HG02870 (cell line): ENCODE measurements around the gene BCL2.

Experiments
- ATAC-seq: cut with Tn5 transposase; IDR thresholded peaks from one replicate; pipeline ENCODE4 v1.9.1; 2021; ENCODE audit warnings: mild to moderate bottlenecking, moderate library complexity; ENCODE audit not compliant: unreplicated experiment

Gene BCL2

GRCh38 chr18:63290166-63290820 lies 29.3 kb downstream of the BCL2 start:
- no peak for ATAC-seq

- ATAC-seq: no peak
These were observed 31.3 kb downstream of the BCL2 start for GRCh38 chr18:63288311-63288710.

GRCh38 chr18:63287691-63288220 lies 31.8 kb downstream of the BCL2 start:
- no peak for ATAC-seq

GRCh38 chr18:63286926-63287325 lies 32.6 kb downstream of the BCL2 start:
- ATAC-seq: no peak

GRCh38 chr18:63284827-63285733 lies 34.5 kb downstream of the BCL2 start:
- peak; percentile 94 for ATAC-seq

- ATAC-seq: no peak
These were observed 35.3 kb downstream of the BCL2 start for GRCh38 chr18:63284173-63284799.

GRCh38 chr18:63283305-63284094 lies 36.1 kb downstream of the BCL2 start:
- no peak for ATAC-seq

- no peak for ATAC-seq
These were observed 36.8 kb downstream of the BCL2 start for GRCh38 chr18:63282793-63283192.

- ATAC-seq: peak; percentile 49
These were observed 46.2 kb downstream of the BCL2 start for GRCh38 chr18:63273222-63273927.

- no peak for ATAC-seq
These were observed 46.9 kb downstream of the BCL2 start for GRCh38 chr18:63272638-63273037.

GRCh38 chr18:63271881-63272299 lies 47.7 kb downstream of the BCL2 start:
- ATAC-seq: no peak

GRCh38 chr18:63271148-63271547 lies 48.4 kb downstream of the BCL2 start:
- no peak for ATAC-seq

- ATAC-seq: peak; percentile 72
These were observed 51.4 kb downstream of the BCL2 start for GRCh38 chr18:63267975-63268721.

GRCh38 chr18:63266888-63267790 lies 52.4 kb downstream of the BCL2 start:
- ATAC-seq: no peak

- ATAC-seq: no peak
These were observed 54.2 kb downstream of the BCL2 start for GRCh38 chr18:63265326-63265725.

GRCh38 chr18:63264871-63265270 lies 54.7 kb downstream of the BCL2 start:
- no peak for ATAC-seq

- no peak for ATAC-seq
These were observed 56.1 kb downstream of the BCL2 start for GRCh38 chr18:63263444-63263843.
